ENCODE data around the gene LYZL1. TPM values are rescaled to one million over a fixed set of nuclear protein-coding genes. Genes with fewer than 3 reads are reported as not detected.

The LYZL1 gene
- total RNA-seq, 1 experiment from 2014 or later, result not detected

- no peak overlapping the region for H2AFZ ChIP-seq (ENCODE audit: low read length)
- H3K27ac ChIP-seq (ENCODE audit: insufficient read length, low read depth, low read length), result no peak overlapping the region
- no peak overlapping the region for H2AK5ac ChIP-seq (ENCODE audit: insufficient read length, low read length)
- Mint-ChIP-seq H3K4me3 (no peak overlapping the region), H3K27ac (peak overlapping the region in 1 of 3 experiments; percentile 66; a peak in 1 of 7 replicates), H3K4me1 (peaks cover 20 to 34% of the 10 kb centered on the region in 2 experiments), H3K36me3 (ENCODE audit: insufficient read depth in 1 of 3, low read depth in 3 of 3) (no peaks in the 10 kb centered on the region), H3K9me3 (no peaks in the 10 kb centered on the region; a peak in 1 of 5 replicates), H3K27me3 (ENCODE audit: low read depth) (no peaks in the 10 kb centered on the region; the same call in none of the 2 replicates)
- H3K79me1 ChIP-seq (ENCODE audit: insufficient read depth, low read depth, low read length, poor library complexity, severe bottlenecking), result no peaks in the 10 kb centered on the region
- no peak overlapping the region for H3K14ac ChIP-seq (ENCODE audit: insufficient read depth, low read length)
- H2BK120ac ChIP-seq (ENCODE audit: low read depth, low read length, poor library complexity, severe bottlenecking), result no peak overlapping the region
- no peak overlapping the region for H4K91ac ChIP-seq (ENCODE audit: insufficient read length, low read depth, low read length)
- H3K27me3 ChIP-seq (ENCODE audit: insufficient read depth, low read length), result no peaks in the 10 kb centered on the region; the same call in 1 of the 2 replicates
- H2BK12ac ChIP-seq (ENCODE audit: insufficient read length, low read depth, low read length), result no peak overlapping the region
- no peak overlapping the region for H3T11ph ChIP-seq (ENCODE audit: low read length)
- H4K5ac ChIP-seq (ENCODE audit: insufficient read length, low read depth, low read length), result no peak overlapping the region
- H3K23ac ChIP-seq (ENCODE audit: insufficient read length, low read depth, low read length), result no peak overlapping the region
- H3K4me1 ChIP-seq (ENCODE audit: insufficient read depth, low read length), result no peaks in the 10 kb centered on the region; the same call in 1 of the 2 replicates
- no peaks in the 10 kb centered on the region for H3K9me3 ChIP-seq (ENCODE audit: control insufficient read depth, low read depth, low read length)
- H2BK15ac ChIP-seq (ENCODE audit: low read depth, low read length), result no peak overlapping the region
- no CpG with 5 or more reads among the region's 18 CpGs for WGBS (ENCODE audit: extremely low coverage, insufficient read length, low lambda C conversion rate)
- H2BK20ac ChIP-seq (ENCODE audit: low read depth, low read length, poor library complexity, severe bottlenecking), result no peak overlapping the region
- TF ChIP-seq CTCF (conservative IDR thresholded peaks at IDR 0.05), result no peak
- H3K9ac ChIP-seq (ENCODE audit: extremely low read depth, insufficient read length, low read length), result no peak overlapping the region
- no peaks in the 10 kb centered on the region for H4K20me1 ChIP-seq (ENCODE audit: control insufficient read depth, insufficient read depth, insufficient read length)
- no peak overlapping the region for H3K18ac ChIP-seq (ENCODE audit: insufficient read length, low read depth, low read length)
- DNase-seq, result no peak
- H2BK5ac ChIP-seq (ENCODE audit: insufficient read length, low read length), result no peak overlapping the region
- H3K4ac ChIP-seq (ENCODE audit: low read depth, low read length), result no peak overlapping the region
- H3K56ac ChIP-seq (ENCODE audit: insufficient read length, low read depth, low read length), result no peak overlapping the region
- no peak overlapping the region for H4K8ac ChIP-seq (replicated peaks; ENCODE audit: insufficient read length, low read depth, low read length)
- H3K4me2 ChIP-seq (ENCODE audit: insufficient read depth, insufficient read length, low read length), result no peak overlapping the region
- no peaks in the 10 kb centered on the region for H3K23me2 ChIP-seq (ENCODE audit: insufficient read length, low read depth, low read length, poor library complexity, severe bottlenecking)
- no peaks in the 10 kb centered on the region for H3K79me2 ChIP-seq (ENCODE audit: insufficient read depth, low read length)
Measured at GRCh38 chr10:29252811-29253689, 35.8 kb upstream of the LYZL1 start.

Measured in H9 (cell line).